Stimulated activated CD4-positive, alpha-beta T cell treated with anti-CD3 and anti-CD28 coated beads, Interleukin-2, amount 100 ng/mL, for 48 hours (primary cell): ENCODE results near the gene CYTH1.

ENCODE experiments used
- DNase-seq, 2 donors: peaks; one replicate each; pipeline ENCODE4 v3.0.0-alpha.2; 2020

The CYTH1 gene

GRCh38 chr17:78781893-78782304 is at the start of gene CYTH1:
TSS of gene CYTH1 (minus strand) at chr17:78782273. CDS start at chr17:78782223, 50 bp downstream.
- DNase-seq = no peak

GRCh38 chr17:78829477-78829876 is 47.4 kb upstream of the CYTH1 start:
- DNase-seq = no peak

- no peak for DNase-seq
These were observed 46.6 kb upstream of the CYTH1 start for GRCh38 chr17:78828470-78829185.

- no peak for DNase-seq
These were observed 44.9 kb upstream of the CYTH1 start for GRCh38 chr17:78826836-78827509.

- no peak for DNase-seq
These were observed 44.3 kb upstream of the CYTH1 start for GRCh38 chr17:78826421-78826820.

- no peak for DNase-seq
These were observed 43.6 kb upstream of the CYTH1 start for GRCh38 chr17:78825696-78826095.

GRCh38 chr17:78824240-78824639 is 42.2 kb upstream of the CYTH1 start:
- DNase-seq = no peak

GRCh38 chr17:78823282-78824046 is 41.4 kb upstream of the CYTH1 start:
- DNase-seq = no peak

- no peak for DNase-seq
These were observed 40.5 kb upstream of the CYTH1 start for GRCh38 chr17:78822552-78822951.

- no peak for DNase-seq
These were observed 39.9 kb upstream of the CYTH1 start for GRCh38 chr17:78821961-78822360.

GRCh38 chr17:78820841-78821240 is 38.8 kb upstream of the CYTH1 start:
- DNase-seq = no peak

- no peak for DNase-seq
These were observed 38.0 kb upstream of the CYTH1 start for GRCh38 chr17:78819806-78820792.

- no peak for DNase-seq
These were observed 37.3 kb upstream of the CYTH1 start for GRCh38 chr17:78819402-78819801.

GRCh38 chr17:78818932-78819331 is 36.9 kb upstream of the CYTH1 start:
- no peak for DNase-seq

GRCh38 chr17:78818152-78818846 is 36.2 kb upstream of the CYTH1 start:
- no peak for DNase-seq

GRCh38 chr17:78817123-78817522 is 35.0 kb upstream of the CYTH1 start:
- peak; percentile 45 to 47 for DNase-seq

GRCh38 chr17:78815696-78816095 is 33.6 kb upstream of the CYTH1 start:
- no peak for DNase-seq

- DNase-seq = no peak
These were observed 30.8 kb upstream of the CYTH1 start for GRCh38 chr17:78812855-78813254.

GRCh38 chr17:78808163-78808562 is 26.1 kb upstream of the CYTH1 start:
- DNase-seq = no peak

GRCh38 chr17:78806451-78806850 is 24.4 kb upstream of the CYTH1 start:
- peak in 1 of 2 donors; percentile 60 for DNase-seq

- peak; percentile 47 to 75 for DNase-seq
These were observed 23.2 kb upstream of the CYTH1 start for GRCh38 chr17:78805301-78805700.

GRCh38 chr17:78804777-78805176 is 22.7 kb upstream of the CYTH1 start:
- DNase-seq = no peak
